ENCODE results near the gene SUSD3. TPM values are rescaled to one million over a fixed set of nuclear protein-coding genes. Genes with fewer than 3 reads are reported as not detected.

Gene SUSD3
- total and polyA plus RNA-seq, 4 donors, result 2.0 to 9.7 (median 5.1) TPM

DNA sequence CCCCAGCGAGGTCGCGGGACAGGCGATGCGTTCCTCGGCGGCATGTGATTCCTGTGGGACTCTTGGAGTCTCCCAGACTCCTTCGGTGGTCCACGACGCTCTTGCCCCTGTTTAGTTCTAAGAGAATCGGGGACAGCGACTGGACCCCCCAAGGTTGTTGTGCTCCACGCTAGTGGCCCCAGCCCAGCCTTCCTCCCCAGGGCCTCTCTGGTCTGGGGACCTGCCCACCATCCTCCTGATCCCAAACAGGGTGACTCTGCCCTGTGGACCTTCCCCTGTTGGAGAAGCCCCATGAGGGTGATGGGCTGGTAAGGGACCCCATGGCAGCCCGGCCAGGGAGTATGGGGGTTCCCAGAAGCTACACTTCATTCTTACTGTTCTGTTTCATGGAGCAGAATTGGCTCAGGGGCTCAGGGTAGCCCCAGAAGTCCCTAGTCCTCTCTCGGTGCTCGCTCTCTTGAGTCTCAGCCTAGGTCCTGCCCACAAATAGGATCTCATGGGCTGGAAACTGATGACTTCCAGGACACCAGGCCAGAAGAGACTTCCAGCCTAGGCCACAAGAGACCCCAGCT is 38.4 kb downstream of the SUSD3 start:
- Histone ChIP-seq H3K9me3 (ENCODE audit: control insufficient read depth in 4 of 4, insufficient read depth in 3 of 4, low read length in 3 of 4) (peaks cover 0 to under 1% (median 0%) of the 10 kb centered on the region in 4 donors), H3K27me3 (ENCODE audit: control insufficient read depth in 3 of 3, insufficient read depth in 3 of 3, low read length in 2 of 3) (no peaks in the 10 kb centered on the region), H3K9ac (ENCODE audit: insufficient read depth in 1 of 2, low read length in 2 of 2) (peak overlapping the region; percentile 5 to 78), H3K36me3 (ENCODE audit: control insufficient read depth in 4 of 4, insufficient read depth in 4 of 4, low read length in 4 of 4) (no peaks in the 10 kb centered on the region), H3K27ac (ENCODE audit: low read depth in 1 of 2, low read length in 1 of 2) (peak overlapping the region; percentile 84 to 95), H3K4me1 (ENCODE audit: control insufficient read depth in 5 of 5, insufficient read depth in 5 of 5, low read length in 5 of 5) (peaks cover 0 to 45% (median 9%) of the 10 kb centered on the region in 5 donors), H3K4me3 (peak overlapping the region; percentile 88)
- no peak for ATAC-seq (ENCODE audit: insufficient read depth, low FRiP score)
- TF ChIP-seq, protein P1, sequence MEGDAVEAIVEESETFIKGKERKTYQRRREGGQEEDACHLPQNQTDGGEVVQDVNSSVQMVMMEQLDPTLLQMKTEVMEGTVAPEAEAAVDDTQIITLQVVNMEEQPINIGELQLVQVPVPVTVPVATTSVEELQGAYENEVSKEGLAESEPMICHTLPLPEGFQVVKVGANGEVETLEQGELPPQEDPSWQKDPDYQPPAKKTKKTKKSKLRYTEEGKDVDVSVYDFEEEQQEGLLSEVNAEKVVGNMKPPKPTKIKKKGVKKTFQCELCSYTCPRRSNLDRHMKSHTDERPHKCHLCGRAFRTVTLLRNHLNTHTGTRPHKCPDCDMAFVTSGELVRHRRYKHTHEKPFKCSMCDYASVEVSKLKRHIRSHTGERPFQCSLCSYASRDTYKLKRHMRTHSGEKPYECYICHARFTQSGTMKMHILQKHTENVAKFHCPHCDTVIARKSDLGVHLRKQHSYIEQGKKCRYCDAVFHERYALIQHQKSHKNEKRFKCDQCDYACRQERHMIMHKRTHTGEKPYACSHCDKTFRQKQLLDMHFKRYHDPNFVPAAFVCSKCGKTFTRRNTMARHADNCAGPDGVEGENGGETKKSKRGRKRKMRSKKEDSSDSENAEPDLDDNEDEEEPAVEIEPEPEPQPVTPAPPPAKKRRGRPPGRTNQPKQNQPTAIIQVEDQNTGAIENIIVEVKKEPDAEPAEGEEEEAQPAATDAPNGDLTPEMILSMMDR (IDR thresholded peaks at IDR 0.05; ENCODE audit: control extremely low read depth, extremely low read depth), result no peak
- whole genome bisulfite sequencing, 2 donors, result 8 to 11% methylated on average over 16 of the region's 16 CpGs
- DNase-seq, result no peak

DNA sequence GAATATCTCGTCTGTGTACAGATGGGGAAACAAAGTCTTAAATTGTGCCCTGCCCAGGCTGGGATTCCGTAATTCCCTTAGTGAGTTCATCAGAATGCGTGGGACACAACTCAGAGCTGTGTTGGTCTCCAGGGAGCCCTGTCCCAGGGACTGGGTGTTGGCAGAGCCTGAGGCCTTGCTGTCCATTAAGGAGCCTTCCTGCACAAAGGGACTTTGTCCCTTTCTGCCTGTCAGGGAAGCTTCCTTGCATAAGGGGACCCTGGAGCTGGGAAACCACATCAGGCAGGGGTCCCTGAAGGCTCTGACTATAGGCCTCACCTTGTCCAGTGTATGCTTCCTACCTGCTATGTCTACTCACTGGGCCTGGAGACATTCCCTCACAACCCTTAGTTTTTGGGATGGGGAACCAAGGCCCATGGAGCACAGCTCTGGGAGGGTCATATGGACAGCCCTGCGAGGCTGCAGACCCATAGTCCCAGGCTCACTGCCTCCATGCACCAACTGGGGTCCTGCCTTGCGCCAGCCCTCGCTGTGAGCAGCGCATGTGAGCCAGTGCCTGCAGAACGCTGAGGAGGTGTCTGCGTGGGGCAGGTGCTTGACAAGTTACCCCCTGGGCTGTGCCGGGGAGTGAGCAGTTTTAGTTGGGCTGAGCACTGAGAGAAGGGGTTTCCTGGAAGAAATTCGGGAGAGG is 39.2 kb downstream of the SUSD3 start:
- Histone ChIP-seq H3K9ac (ENCODE audit: insufficient read depth in 1 of 2, low read length in 2 of 2) (peak overlapping the region in 1 of 2 donors; percentile 15), H3K4me1 (ENCODE audit: control insufficient read depth in 5 of 5, insufficient read depth in 5 of 5, low read length in 5 of 5) (peaks cover 0 to 42% (median 9%) of the 10 kb centered on the region in 5 donors), H3K27me3 (ENCODE audit: control insufficient read depth in 3 of 3, insufficient read depth in 3 of 3, low read length in 2 of 3) (no peaks in the 10 kb centered on the region)

DNA sequence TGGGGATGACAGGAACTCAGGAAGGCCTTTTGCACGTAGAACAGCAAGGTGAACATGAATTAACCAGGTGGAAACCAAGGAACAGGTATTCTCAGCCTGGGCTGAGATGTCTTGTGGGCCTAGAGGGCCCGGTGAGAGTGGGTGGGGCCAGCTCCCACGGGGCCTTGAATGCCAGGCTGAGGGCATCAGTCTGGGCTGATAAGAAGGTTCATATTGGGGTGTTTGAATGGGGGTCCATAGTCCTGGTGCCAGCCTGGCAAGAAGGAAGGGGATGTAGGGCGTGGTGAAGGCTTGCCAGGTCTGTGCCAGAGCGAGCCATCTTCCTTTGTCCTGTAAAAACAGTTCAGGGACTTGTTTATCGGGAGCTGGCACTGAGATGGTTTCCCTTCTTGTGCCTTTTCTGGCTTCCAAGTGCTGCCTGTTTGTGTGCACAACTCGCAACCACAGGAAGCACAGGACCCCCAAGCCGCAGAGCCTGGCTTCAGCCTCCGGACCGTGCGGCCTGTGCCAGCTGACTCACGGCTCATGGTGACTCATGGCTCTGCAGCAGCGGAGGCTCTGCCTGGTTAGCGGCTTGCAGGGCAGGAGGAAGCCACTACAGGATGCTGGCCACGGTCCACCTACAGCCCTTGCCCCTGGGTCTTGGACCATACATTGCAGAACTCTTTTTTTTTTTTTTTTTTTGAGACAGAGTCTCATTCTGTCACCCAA is 39.9 kb downstream of the SUSD3 start:
- Histone ChIP-seq H3K36me3 (ENCODE audit: control insufficient read depth in 4 of 4, insufficient read depth in 4 of 4, low read length in 4 of 4) (no peaks in the 10 kb centered on the region), H3K9ac (ENCODE audit: insufficient read depth in 1 of 2, low read length in 2 of 2) (no peak overlapping the region), H3K9me3 (ENCODE audit: control insufficient read depth in 4 of 4, insufficient read depth in 3 of 4, low read length in 3 of 4) (peaks cover 0 to 4% (median 0%) of the 10 kb centered on the region in 4 donors), H3K27ac (ENCODE audit: low read depth in 1 of 2, low read length in 1 of 2) (peak overlapping the region; percentile 10 to 95), H3K4me3 (no peak overlapping the region), H3K27me3 (ENCODE audit: control insufficient read depth in 3 of 3, insufficient read depth in 3 of 3, low read length in 2 of 3) (no peaks in the 10 kb centered on the region), H3K4me1 (ENCODE audit: control insufficient read depth in 5 of 5, insufficient read depth in 5 of 5, low read length in 5 of 5) (peaks cover 0 to 35% (median 9%) of the 10 kb centered on the region in 5 donors)
- TF ChIP-seq, protein P1 (IDR thresholded peaks at IDR 0.05; ENCODE audit: control extremely low read depth, extremely low read depth), result no peak
- ATAC-seq (ENCODE audit: insufficient read depth, low FRiP score), result peak; percentile 22
- WGBS, 2 donors, result 10 to 13% methylated on average over 15 of the region's 15 CpGs
- peak; percentile 36 to 52 (median 37) for DNase-seq

More for the DNA sequence above, 39.2 kb downstream of the SUSD3 start:
- no peak for DNase-seq
- Histone ChIP-seq H3K27ac (ENCODE audit: low read depth in 1 of 2, low read length in 1 of 2) (peak overlapping the region in 1 of 2 donors; percentile 95), H3K36me3 (ENCODE audit: control insufficient read depth in 4 of 4, insufficient read depth in 4 of 4, low read length in 4 of 4) (no peaks in the 10 kb centered on the region), H3K4me3 (no peak overlapping the region), H3K9me3 (ENCODE audit: control insufficient read depth in 4 of 4, insufficient read depth in 3 of 4, low read length in 3 of 4) (peaks cover 0 to 4% (median 0%) of the 10 kb centered on the region in 4 donors)
- ATAC-seq (ENCODE audit: insufficient read depth, low FRiP score), result no peak
- 67 to 70% methylated on average over 11 of the region's 11 CpGs for WGBS, 2 donors
- TF ChIP-seq, protein P1 (IDR thresholded peaks at IDR 0.05; ENCODE audit: control extremely low read depth, extremely low read depth), result no peak

Measured in lung (tissue), 12 donors.